HG02759 (cell line): Measurements from ENCODE around the gene LRP2BP.
"Not testable (repeated sequence)": the region's sequence is repeated elsewhere in the genome, so short reads cannot be mapped to it uniquely, and the experiment has no call there.

ENCODE experiments used
- ATAC-seq: cut with Tn5 transposase; IDR thresholded peaks from one replicate; pipeline ENCODE4 v1.9.1; 2021; ENCODE audit warnings: mild to moderate bottlenecking, moderate library complexity; ENCODE audit not compliant: unreplicated experiment

LRP2BP gene

GRCh38 chr4:185329879-185330510, 65.7 kb downstream of the LRP2BP start:
- ATAC-seq: not testable (repeated sequence)

GRCh38 chr4:185328586-185328985, 67.1 kb downstream of the LRP2BP start:
- no peak for ATAC-seq

- ATAC-seq: not testable (repeated sequence)
Observed at GRCh38 chr4:185325721-185326120, 70.0 kb downstream of the LRP2BP start.

- not testable (repeated sequence) for ATAC-seq
Observed at GRCh38 chr4:185324361-185324760, 71.4 kb downstream of the LRP2BP start.

GRCh38 chr4:185323606-185324005, 72.1 kb downstream of the LRP2BP start:
- ATAC-seq: no peak

GRCh38 chr4:185322803-185323202, 72.9 kb downstream of the LRP2BP start:
- ATAC-seq: no peak

GRCh38 chr4:185318679-185319078, 77.0 kb downstream of the LRP2BP start:
- no peak for ATAC-seq

- ATAC-seq: no peak
Observed at GRCh38 chr4:185317880-185318279, 77.8 kb downstream of the LRP2BP start.

GRCh38 chr4:185317462-185317861, 78.3 kb downstream of the LRP2BP start:
- ATAC-seq: not testable (repeated sequence)
